Epithelial cell of esophagus (primary cell): ENCODE results near the gene PRR5L.

Experiments used
- DNase-seq: peaks from one replicate; pipeline ENCODE4 v3.0.0; 2010; ENCODE audit warnings: low read depth
- H3K4me3 ChIP-seq: 2 replicates; pipeline ENCODE4 v1.5.1; 2011; ENCODE audit warnings: mild to moderate bottlenecking, low read length, control low read depth
- TF ChIP-seq, protein P1 (sequence below): IDR thresholded peaks from 2 replicates; pipeline ENCODE4 v1.5.1; 2011; ENCODE audit warnings: low read depth, mild to moderate bottlenecking, low read length, control low read depth, inconsistent platforms; ENCODE audit not compliant: insufficient read depth; ENCODE audit errors: missing control alignments

The PRR5L gene

DNA sequence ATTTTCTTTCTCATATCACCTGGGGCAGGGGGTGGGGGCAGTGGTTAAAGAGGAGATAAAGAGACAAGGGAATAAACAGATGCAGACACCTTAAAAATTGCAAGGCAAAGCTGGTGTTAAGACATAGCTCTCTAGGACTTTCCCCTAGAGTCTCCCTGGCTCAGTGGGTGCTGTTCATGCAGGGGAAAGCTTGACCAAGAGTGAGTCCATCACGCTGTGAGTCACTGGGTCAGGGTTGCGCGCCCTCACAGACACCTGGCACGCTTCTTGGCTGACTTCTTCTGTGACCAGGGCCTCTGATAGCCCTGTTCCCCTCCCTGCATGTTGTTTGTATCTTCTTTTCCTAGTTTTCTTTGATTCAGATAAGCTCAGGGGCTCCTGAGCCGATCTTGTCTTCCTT lies 38.7 kb upstream of the PRR5L start:
- peak; percentile 15 for DNase-seq

DNA sequence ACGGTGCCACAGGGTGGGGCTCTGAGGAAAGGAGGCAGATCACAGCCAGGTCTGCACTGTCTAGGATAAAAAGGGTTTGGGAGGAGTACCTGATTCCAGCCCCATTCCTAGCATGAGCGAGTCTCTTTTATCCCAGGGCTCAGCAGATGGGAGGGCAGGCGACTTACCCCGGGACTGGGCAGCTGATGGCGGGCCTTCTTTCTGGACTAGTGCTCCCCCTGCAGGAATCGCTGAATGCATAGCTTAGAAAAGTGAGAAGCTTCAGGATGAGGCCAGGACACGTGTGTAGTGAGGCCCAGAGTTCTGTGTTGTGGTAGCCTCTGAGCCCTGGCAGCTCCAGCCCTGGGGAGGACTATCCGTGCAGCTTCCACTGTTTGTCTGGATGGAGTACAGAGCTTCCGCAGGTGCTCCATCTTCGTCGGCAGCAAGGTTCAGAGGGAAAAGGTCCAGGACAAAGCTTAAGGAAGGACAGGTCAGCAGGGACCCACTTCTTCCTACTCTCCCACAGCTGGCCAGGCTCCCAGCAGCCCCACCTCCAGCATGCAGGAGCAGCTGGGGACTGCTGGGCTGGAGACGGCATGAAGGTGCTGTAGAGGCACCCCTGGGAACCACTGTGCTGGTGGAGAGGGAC lies 37.2 kb upstream of the PRR5L start:
- DNase-seq = peak; percentile 75
- TF ChIP-seq, protein P1, sequence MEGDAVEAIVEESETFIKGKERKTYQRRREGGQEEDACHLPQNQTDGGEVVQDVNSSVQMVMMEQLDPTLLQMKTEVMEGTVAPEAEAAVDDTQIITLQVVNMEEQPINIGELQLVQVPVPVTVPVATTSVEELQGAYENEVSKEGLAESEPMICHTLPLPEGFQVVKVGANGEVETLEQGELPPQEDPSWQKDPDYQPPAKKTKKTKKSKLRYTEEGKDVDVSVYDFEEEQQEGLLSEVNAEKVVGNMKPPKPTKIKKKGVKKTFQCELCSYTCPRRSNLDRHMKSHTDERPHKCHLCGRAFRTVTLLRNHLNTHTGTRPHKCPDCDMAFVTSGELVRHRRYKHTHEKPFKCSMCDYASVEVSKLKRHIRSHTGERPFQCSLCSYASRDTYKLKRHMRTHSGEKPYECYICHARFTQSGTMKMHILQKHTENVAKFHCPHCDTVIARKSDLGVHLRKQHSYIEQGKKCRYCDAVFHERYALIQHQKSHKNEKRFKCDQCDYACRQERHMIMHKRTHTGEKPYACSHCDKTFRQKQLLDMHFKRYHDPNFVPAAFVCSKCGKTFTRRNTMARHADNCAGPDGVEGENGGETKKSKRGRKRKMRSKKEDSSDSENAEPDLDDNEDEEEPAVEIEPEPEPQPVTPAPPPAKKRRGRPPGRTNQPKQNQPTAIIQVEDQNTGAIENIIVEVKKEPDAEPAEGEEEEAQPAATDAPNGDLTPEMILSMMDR = peak; percentile 73
- no peak overlapping the region for H3K4me3 ChIP-seq

More for the DNA sequence above, 38.7 kb upstream of the PRR5L start:
- TF ChIP-seq, protein P1 = no peak
- no peak overlapping the region for H3K4me3 ChIP-seq

DNA sequence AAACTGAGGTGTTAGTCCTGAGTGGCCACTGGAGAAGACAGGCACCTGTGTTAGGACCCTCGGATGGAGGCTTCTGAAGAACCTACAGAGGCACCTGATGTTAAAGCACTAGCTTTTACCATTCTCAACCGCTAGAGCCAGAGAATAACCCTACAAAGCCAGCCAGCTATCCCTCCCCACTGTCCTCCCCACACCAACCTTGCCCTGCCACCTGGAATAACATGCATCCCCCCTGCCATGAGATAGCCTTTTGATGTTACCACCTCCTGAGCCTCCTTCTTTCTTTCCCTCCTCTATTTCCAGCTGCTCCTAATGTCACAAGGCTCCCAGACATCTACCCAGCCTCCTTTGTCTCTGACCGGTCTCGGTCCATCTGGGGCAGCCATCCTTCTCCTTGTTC lies 35.0 kb upstream of the PRR5L start:
- no peak overlapping the region for H3K4me3 ChIP-seq
- TF ChIP-seq, protein P1 = no peak
- no peak for DNase-seq

DNA sequence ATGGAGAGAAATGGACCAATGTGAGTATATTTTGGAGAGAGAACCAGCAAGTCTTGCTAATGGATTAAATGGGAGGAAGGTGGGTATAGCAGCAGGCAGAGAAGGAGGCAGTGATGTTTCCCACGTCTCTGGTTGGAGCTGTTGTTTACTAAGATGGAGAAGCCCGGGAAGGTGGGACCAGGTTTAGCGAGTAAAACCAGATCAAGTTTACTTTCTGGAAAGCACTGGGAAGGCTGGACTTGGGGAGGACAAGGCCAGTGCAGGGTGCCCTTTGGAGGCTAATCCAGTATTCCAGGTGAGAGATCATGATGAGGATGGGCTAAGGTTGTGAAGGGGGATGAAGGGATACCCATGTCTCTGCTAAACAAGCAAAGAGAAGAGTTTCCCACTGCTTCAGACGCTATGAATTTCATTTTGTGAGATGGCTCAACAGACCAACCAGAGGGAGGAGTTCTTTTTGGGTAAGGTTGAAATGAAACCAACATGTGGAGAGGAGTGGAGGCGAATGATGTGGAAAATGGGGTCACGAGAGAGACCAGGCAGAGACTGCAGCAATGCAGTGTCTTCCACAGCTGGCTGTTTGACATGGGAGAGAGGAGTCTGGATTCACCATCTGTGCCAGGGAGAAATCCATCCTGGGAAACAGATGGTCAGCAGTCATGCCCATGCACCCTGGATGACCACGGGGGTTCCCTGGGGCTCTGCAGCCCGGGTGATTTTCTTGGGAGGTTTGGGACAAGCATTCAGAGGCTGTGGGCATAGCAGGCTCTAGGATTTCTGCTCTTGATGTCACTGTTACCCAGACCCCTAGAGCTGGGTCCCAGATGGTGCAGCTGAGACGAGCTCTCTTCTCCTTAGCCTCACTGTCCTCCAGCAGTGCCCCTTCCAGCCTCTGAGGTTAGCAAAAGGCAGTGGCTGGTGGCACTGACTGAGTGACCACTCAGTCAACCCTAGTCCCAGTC lies 31.8 kb upstream of the PRR5L start:
- DNase-seq = no peak
- no peak overlapping the region for H3K4me3 ChIP-seq
- TF ChIP-seq, protein P1 = no peak

DNA sequence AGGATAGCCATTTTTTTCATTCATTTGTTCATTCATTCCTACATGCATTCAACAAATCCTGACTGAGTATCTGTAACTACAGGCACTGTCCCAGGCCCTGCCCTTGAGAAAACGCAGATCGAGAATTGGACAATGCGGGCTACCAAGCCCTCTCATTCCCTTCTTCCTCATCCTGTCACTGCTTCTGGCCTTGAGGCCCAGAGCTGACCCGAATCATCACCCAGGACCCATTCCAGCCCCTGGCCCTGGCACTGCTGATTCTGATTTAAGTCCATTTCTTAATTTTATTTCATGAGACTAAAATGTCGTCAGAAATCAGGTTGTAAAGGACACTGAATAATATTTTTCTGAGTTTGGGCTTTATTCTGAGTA lies 31.1 kb upstream of the PRR5L start:
- H3K4me3 ChIP-seq = no peak overlapping the region
- TF ChIP-seq, protein P1 = no peak
- DNase-seq = no peak

DNA sequence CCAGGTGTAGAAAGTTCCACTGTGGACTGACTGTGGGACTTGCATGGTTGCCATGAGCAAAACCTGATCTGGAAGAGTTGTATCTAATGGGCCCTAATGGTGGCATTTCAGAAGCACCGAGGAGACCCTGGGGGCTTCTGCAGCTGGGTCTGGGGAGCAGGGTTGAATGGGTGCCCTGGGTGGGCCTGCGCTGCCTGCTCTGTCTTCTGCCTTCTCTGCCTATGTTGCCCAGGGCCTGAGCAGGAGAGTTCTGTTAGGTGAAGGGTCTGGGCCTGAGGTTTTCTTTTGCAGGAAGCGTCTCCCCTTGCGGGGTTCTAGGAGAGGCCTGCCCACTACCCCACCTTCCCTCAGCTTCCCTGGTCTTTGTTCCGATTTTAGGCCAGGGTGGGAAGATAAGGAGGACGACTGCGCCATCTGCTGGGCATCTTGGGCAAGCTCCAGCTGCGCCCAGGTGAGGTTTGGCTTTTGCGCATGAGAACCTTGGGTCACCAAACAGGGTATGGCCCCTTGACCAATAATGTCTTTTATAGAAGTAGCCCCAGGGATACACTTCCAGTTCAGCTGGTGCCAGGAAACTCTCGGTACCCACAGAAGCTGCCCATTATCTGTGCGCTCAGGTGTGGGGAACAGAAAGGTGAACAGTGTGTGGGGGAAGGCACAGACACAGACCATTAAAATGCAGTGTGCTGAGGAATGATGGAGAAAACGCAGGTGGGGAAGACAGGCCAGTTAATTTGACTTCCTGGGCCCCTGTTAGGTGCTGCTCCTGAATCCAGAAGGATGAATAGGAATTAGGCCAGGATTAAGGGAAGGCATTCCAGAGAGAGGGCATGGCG lies 30.1 kb upstream of the PRR5L start:
- peak; percentile 59 for DNase-seq
- no peak overlapping the region for H3K4me3 ChIP-seq
- TF ChIP-seq, protein P1 = peak; percentile 90
